Spleen (tissue), 7 donors: ENCODE data around the gene SMPDL3B.

Experiments used
- POLR2A ChIP-seq, 3 donors: fragments of 450-650 bp; IDR thresholded peaks; one replicate each; pipeline ENCODE4 v1.5.1; 2017; ENCODE audit warnings: antibody characterized with exemption in 3 of 3, mild to moderate bottlenecking in 1 of 3
- TF ChIP-seq, protein P1 (sequence below), 11 experiments: fragments of 200-600 bp in 7 of 11; fragments of 450-650 bp in 4 of 11; sonication (generic) in 4 of 11; IDR thresholded peaks in 8 of 11; conservative IDR thresholded peaks in 3 of 11; 1 replicate in 7 of 11; 2 replicates in 4 of 11; pipeline versions ENCODE4 v1.4.0 to v1.8.0; 2016 to 2021; ENCODE audit warnings: antibody characterized with exemption in 11 of 11, inconsistent platforms in 4 of 11, mild to moderate bottlenecking in 1 of 11
- donor health status: DM: no; HTN: no; CAD: no; lungs with moderate emphysema.
- donor health status: DM: no; HTN: no; CAD: no.
- donor health status: DM: no; HTN: no; CAD: no.

DNA sequence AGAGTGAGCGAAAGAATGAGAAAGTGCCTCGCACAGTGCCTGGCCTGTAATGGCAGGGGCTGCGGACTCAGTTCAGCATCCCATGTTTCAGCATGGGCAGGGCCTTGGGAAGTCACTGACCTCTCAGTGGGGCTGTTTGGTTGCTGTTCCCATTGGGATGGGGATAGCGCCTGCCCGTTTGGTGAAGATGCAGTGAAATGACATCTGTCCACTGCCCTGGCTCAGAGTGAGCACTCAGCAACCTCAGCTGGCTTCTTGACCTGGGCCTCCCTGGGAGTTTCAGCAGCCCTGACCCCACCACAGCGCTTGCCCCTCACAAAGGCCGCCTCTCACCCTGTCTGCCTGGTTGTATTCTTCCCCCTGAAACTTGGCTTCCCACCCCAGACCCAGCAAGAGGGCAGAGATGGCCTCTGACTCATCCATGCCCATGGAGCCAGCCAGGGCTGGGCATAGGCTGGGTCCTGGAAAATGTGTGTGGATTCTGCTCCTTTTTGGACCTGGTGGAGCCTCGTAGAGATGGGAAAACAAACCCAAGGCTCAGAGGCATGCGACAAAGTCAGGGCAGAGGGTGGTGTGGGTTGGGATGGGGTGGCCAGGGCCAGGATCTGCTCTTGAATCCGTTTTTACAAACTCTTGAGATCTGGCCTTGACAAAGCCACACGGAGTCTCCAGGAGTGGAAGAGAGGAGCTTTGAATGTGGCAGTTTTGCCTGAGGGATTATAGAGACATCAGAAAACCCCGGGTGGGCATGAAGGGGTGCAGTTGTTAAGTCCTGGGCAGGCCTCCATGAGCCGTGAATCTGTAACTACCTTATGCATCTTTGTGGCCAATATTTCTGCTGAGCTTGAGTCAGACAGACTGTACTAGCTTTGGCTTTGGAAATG lies 26.2 kb downstream of the SMPDL3B start:
- TF ChIP-seq, protein P1, sequence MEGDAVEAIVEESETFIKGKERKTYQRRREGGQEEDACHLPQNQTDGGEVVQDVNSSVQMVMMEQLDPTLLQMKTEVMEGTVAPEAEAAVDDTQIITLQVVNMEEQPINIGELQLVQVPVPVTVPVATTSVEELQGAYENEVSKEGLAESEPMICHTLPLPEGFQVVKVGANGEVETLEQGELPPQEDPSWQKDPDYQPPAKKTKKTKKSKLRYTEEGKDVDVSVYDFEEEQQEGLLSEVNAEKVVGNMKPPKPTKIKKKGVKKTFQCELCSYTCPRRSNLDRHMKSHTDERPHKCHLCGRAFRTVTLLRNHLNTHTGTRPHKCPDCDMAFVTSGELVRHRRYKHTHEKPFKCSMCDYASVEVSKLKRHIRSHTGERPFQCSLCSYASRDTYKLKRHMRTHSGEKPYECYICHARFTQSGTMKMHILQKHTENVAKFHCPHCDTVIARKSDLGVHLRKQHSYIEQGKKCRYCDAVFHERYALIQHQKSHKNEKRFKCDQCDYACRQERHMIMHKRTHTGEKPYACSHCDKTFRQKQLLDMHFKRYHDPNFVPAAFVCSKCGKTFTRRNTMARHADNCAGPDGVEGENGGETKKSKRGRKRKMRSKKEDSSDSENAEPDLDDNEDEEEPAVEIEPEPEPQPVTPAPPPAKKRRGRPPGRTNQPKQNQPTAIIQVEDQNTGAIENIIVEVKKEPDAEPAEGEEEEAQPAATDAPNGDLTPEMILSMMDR (IDR thresholded peaks at IDR 0.05 in 8 of 11, conservative IDR thresholded peaks at IDR 0.05 in 3 of 11), result no peak
- no peak for TF ChIP-seq POLR2A (IDR thresholded peaks at IDR 0.05)
